ENCODE measurements around the gene LARP1.
"Not testable (repeated sequence)": the region's sequence is repeated elsewhere in the genome, so short reads cannot be mapped to it uniquely, and the experiment has no call there.

The LARP1 gene

DNA sequence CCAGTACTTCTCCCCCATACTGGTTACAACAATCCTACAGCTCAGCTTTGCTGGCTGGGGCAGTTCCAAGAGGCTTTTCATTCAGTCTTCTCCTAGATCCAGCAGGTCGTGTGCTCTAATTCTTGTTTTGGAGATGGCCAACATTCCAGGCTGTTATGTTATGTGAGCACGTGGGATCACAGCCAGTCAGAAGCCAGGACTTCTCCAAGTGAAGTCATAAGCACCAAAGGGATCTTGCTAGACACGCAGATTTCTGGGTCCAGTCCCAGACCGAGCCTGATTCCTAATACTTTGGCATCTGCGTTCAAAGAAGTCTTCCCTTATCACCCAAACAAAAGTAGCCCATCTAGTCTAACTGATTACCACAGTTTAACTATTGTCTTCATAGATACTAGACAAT, 1.4 kb upstream of the LARP1 start:
- Histone ChIP-seq H3K27me3 (ENCODE audit: control insufficient read depth, insufficient read depth, low read length) (no peaks in the 10 kb centered on the region), H3K4me1 (ENCODE audit: control insufficient read depth, insufficient read depth, low read length) (peaks cover 5% of the 10 kb centered on the region; the same call in 1 of the 2 replicates), H3K36me3 (ENCODE audit: control insufficient read depth, insufficient read depth, low read length) (no peaks in the 10 kb centered on the region), H3K4me3 (ENCODE audit: low read length) (no peak overlapping the region), H3K9me3 (ENCODE audit: control insufficient read depth, insufficient read depth, low read length) (no peaks in the 10 kb centered on the region), H3K27ac (ENCODE audit: low read length) (no peak overlapping the region)
- WGBS (ENCODE audit: insufficient coverage, insufficient read length), result no CpG with 5 or more reads among the region's 5 CpGs
- no peak for DNase-seq (ENCODE audit: low read depth, low spot score)

DNA sequence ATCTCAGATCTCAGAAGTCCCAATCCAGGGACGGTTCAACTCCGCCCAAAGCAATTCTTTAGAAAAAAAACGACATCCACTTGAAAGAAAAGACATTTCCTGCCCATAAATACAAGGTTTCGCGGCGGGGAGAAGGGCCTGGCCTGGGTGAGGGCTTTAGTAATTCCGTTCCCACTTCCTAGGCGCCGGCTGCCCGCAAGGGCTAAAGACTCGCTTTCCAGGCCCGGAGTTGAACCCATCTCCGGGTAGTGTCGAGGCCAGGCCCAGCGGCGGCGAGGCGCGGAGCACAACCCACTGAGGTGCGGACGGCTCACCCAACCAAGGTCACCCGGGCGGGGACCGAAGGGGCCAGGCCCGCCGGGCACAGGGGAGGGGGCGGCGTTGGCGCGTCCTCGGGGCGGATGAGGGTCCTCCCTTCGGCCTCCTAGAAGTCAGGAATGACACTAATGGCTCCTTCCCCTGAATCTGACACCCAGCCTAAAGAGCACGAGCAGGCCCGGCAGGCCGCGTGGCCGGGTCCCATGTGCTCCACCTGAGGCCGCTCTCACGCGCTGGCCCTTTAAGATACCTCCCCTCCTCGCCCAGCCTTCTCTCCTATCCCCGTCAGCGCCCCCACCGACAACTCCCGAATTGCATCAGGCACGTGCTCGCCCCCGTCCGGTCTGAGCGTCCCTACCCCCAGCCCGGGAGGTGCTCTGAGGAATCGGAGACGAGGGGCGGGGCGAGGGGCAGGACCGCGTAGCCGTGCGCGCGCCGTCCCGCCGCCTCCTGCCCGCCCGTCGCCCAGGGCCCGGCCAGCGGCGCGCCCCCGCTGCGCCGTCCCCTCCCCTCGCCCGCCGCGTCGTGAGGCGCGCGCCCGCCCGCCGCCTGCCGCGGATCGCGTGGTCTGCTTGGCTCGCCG, 467 bp upstream of the LARP1 start:
- Histone ChIP-seq H3K4me3 (ENCODE audit: low read length) (peak overlapping the region; percentile 100; the same call in 1 of the 2 replicates), H3K9me3 (ENCODE audit: control insufficient read depth, insufficient read depth, low read length) (no peaks in the 10 kb centered on the region), H3K27me3 (ENCODE audit: control insufficient read depth, insufficient read depth, low read length) (no peaks in the 10 kb centered on the region), H3K4me1 (ENCODE audit: control insufficient read depth, insufficient read depth, low read length) (peaks cover 3% of the 10 kb centered on the region; the same call in 1 of the 2 replicates), H3K36me3 (ENCODE audit: control insufficient read depth, insufficient read depth, low read length) (no peaks in the 10 kb centered on the region), H3K27ac (ENCODE audit: low read length) (no peak overlapping the region)
- DNase-seq (ENCODE audit: low read depth, low spot score), result peak; percentile 97
- WGBS (ENCODE audit: insufficient coverage, insufficient read length), result no CpG with 5 or more reads among the region's 92 CpGs

- no peak overlapping the region for H3K27ac ChIP-seq (ENCODE audit: low read length)
- no peaks in the 10 kb centered on the region for H3K27me3 ChIP-seq (ENCODE audit: control insufficient read depth, insufficient read depth, low read length)
- DNase-seq (ENCODE audit: low read depth, low spot score), result no peak
- peaks cover 7% of the 10 kb centered on the region for H3K4me1 ChIP-seq (ENCODE audit: control insufficient read depth, insufficient read depth, low read length)
- no peaks in the 10 kb centered on the region for H3K36me3 ChIP-seq (ENCODE audit: control insufficient read depth, insufficient read depth, low read length)
- no peaks in the 10 kb centered on the region for H3K9me3 ChIP-seq (ENCODE audit: control insufficient read depth, insufficient read depth, low read length)
- H3K4me3 ChIP-seq (ENCODE audit: low read length), result peak overlapping the region; percentile 100
- no CpG with 5 or more reads among the region's 72 CpGs for WGBS (ENCODE audit: insufficient coverage, insufficient read length)
These were observed 1.1 kb downstream of the LARP1 start for GRCh38 chr5:154756009-154756867.

GRCh38 chr5:154756868-154757813, 2.0 kb downstream of the LARP1 start:
- H3K36me3 ChIP-seq (ENCODE audit: control insufficient read depth, insufficient read depth, low read length), result no peaks in the 10 kb centered on the region
- no CpG with 5 or more reads among the region's 73 CpGs for WGBS (ENCODE audit: insufficient coverage, insufficient read length)
- H3K4me1 ChIP-seq (ENCODE audit: control insufficient read depth, insufficient read depth, low read length), result peaks cover 8% of the 10 kb centered on the region
- H3K9me3 ChIP-seq (ENCODE audit: control insufficient read depth, insufficient read depth, low read length), result no peaks in the 10 kb centered on the region
- DNase-seq (ENCODE audit: low read depth, low spot score), result no peak
- H3K4me3 ChIP-seq (ENCODE audit: low read length), result peak overlapping the region; percentile 100
- H3K27me3 ChIP-seq (ENCODE audit: control insufficient read depth, insufficient read depth, low read length), result no peaks in the 10 kb centered on the region
- H3K27ac ChIP-seq (ENCODE audit: low read length), result no peak overlapping the region

DNA sequence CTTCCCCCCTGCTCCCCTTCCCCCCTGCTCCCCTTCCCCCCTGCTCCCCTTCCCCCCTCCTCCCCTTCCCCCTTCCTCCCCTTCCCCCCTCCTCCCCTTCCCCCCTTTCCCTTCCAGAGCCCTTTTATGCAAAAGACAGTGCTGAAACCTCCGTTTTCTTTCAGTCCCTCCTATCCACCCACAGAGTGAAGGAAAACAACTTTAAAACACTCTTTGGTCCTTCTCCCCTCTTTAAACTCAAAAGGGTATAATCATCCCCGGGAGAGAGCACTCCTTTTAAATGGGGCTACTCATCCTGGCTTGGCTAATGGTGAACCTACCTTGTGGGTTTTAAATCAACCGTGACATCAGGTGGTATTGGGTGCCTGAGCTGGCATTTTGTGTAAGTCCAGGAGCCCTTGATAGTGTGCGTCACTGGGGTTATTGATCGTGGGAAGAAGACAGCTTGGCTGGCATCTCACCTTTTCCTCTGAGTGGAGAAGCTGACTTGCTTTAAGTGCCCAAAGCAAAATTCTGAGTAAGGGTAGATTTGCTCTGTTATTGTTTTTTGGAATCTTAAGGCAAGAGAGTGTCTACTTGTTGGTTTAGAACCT, 2.7 kb downstream of the LARP1 start:
- Histone ChIP-seq H3K27ac (ENCODE audit: low read length) (no peak overlapping the region), H3K4me3 (ENCODE audit: low read length) (peak overlapping the region; percentile 6; the same call in 1 of the 2 replicates), H3K27me3 (ENCODE audit: control insufficient read depth, insufficient read depth, low read length) (no peaks in the 10 kb centered on the region), H3K36me3 (ENCODE audit: control insufficient read depth, insufficient read depth, low read length) (no peaks in the 10 kb centered on the region), H3K4me1 (ENCODE audit: control insufficient read depth, insufficient read depth, low read length) (peaks cover 8% of the 10 kb centered on the region), H3K9me3 (ENCODE audit: control insufficient read depth, insufficient read depth, low read length) (no peaks in the 10 kb centered on the region)
- WGBS (ENCODE audit: insufficient coverage, insufficient read length), result no CpG with 5 or more reads among the region's 5 CpGs
- no peak for DNase-seq (ENCODE audit: low read depth, low spot score)

DNA sequence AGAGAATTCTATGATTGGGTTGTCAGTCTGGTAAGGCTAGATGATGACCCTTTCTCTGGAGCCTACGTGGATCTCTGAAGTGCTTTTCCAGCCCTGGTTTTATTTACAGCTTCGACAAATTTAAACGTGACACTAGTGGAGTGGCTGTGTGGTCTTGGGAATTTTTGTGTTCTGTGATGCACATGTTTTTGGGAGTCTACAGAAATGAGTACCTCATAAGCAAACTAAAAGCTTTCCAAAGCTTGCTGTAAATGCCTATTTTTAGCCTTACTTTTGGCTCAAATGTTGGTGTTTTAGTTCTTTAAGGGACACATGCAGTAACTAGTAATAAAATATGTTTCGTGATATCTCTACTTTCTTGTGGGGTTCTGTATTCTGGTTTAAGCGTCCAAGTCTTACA, 3.3 kb downstream of the LARP1 start:
- no peaks in the 10 kb centered on the region for H3K27me3 ChIP-seq (ENCODE audit: control insufficient read depth, insufficient read depth, low read length)
- no peak overlapping the region; the same call in 1 of the 2 replicates for H3K4me3 ChIP-seq (ENCODE audit: low read length)
- no CpG with 5 or more reads among the region's 5 CpGs for WGBS (ENCODE audit: insufficient coverage, insufficient read length)
- H3K4me1 ChIP-seq (ENCODE audit: control insufficient read depth, insufficient read depth, low read length), result peaks cover 8% of the 10 kb centered on the region
- DNase-seq (ENCODE audit: low read depth, low spot score), result no peak
- no peak overlapping the region for H3K27ac ChIP-seq (ENCODE audit: low read length)
- no peaks in the 10 kb centered on the region for H3K36me3 ChIP-seq (ENCODE audit: control insufficient read depth, insufficient read depth, low read length)
- no peaks in the 10 kb centered on the region for H3K9me3 ChIP-seq (ENCODE audit: control insufficient read depth, insufficient read depth, low read length)

- WGBS (ENCODE audit: insufficient coverage, insufficient read length), result no CpG with 5 or more reads among the region's 3 CpGs
- DNase-seq (ENCODE audit: low read depth, low spot score), result no peak
- Histone ChIP-seq H3K9me3 (ENCODE audit: control insufficient read depth, insufficient read depth, low read length) (no peaks in the 10 kb centered on the region), H3K27ac (ENCODE audit: low read length) (no peak overlapping the region), H3K4me1 (ENCODE audit: control insufficient read depth, insufficient read depth, low read length) (peaks cover 5% of the 10 kb centered on the region), H3K36me3 (ENCODE audit: control insufficient read depth, insufficient read depth, low read length) (no peaks in the 10 kb centered on the region), H3K27me3 (ENCODE audit: control insufficient read depth, insufficient read depth, low read length) (no peaks in the 10 kb centered on the region), H3K4me3 (ENCODE audit: low read length) (no peak overlapping the region; the same call in 1 of the 2 replicates)
These were observed 3.8 kb downstream of the LARP1 start for GRCh38 chr5:154758977-154759376.

DNA sequence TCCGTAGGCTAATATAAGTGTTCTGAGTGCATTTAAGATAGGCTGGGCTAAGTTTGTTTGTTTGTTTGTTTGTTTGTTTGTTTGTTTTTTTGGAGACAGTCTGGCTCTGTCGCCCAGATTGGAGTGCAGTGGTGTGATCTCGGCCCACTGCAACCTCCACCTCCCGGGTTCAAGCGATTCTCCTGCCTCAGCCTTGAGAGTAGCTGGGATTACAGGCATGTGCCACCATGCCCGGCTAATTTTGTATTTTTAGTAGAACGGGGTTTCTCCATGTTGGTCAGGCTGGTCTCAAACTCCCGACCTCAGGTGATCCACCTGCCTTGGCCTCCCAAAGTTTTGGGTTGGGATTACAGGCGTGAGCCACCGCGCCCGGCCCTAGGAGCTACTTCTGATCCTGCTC, 4.7 kb downstream of the LARP1 start:
- not testable (repeated sequence) for H3K27ac ChIP-seq (ENCODE audit: low read length); H3K4me1 ChIP-seq (ENCODE audit: control insufficient read depth, insufficient read depth, low read length); DNase-seq (ENCODE audit: low read depth, low spot score); H3K27me3 ChIP-seq (ENCODE audit: control insufficient read depth, insufficient read depth, low read length); H3K36me3 ChIP-seq (ENCODE audit: control insufficient read depth, insufficient read depth, low read length); H3K9me3 ChIP-seq (ENCODE audit: control insufficient read depth, insufficient read depth, low read length); H3K4me3 ChIP-seq (ENCODE audit: low read length)
- WGBS (ENCODE audit: insufficient coverage, insufficient read length), result no CpG with 5 or more reads among the region's 12 CpGs

DNA sequence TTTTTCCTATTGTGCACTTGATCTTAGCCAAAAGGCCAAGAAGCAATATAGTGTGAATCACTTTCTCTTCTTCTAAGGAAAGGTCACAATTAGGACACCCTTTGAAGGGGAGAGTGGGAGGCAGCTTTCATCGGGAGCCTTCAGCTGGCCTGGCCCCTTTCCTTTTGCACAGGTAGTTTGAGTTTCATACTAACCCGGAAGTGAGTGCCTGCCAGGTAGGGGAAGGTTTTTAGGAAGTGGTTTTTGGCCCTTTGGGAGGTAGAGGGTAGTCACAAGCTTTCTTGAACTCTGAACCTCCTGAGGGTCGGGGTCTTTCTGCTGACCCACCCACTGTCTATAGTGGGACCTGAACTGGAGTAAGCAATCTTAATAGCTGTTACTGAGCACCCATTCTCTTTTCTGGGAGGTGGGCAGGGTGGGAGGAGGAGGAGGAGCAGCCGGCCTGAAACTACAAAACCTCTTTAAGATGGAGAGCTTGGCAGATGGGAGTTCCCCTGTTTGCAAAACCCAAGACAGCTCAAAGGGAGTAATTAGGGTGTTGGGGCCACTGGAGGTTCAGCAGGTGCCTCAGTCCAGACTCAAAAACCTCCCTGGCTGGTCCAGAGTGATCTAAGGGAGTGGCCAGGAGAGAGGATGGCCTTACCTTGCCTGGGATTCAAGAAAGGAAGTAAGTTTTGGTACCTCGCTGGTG, 6.0 kb downstream of the LARP1 start:
- no CpG with 5 or more reads among the region's 5 CpGs for WGBS (ENCODE audit: insufficient coverage, insufficient read length)
- H3K27ac ChIP-seq (ENCODE audit: low read length), result no peak overlapping the region
- peaks cover 5% of the 10 kb centered on the region for H3K4me1 ChIP-seq (ENCODE audit: control insufficient read depth, insufficient read depth, low read length)
- H3K27me3 ChIP-seq (ENCODE audit: control insufficient read depth, insufficient read depth, low read length), result no peaks in the 10 kb centered on the region
- DNase-seq (ENCODE audit: low read depth, low spot score), result no peak
- H3K9me3 ChIP-seq (ENCODE audit: control insufficient read depth, insufficient read depth, low read length), result no peaks in the 10 kb centered on the region
- H3K36me3 ChIP-seq (ENCODE audit: control insufficient read depth, insufficient read depth, low read length), result no peaks in the 10 kb centered on the region
- H3K4me3 ChIP-seq (ENCODE audit: low read length), result no peak overlapping the region

Measured in iPS DF 6.9 (cell line).